ENCODE results near the gene RBM44.

DNA sequence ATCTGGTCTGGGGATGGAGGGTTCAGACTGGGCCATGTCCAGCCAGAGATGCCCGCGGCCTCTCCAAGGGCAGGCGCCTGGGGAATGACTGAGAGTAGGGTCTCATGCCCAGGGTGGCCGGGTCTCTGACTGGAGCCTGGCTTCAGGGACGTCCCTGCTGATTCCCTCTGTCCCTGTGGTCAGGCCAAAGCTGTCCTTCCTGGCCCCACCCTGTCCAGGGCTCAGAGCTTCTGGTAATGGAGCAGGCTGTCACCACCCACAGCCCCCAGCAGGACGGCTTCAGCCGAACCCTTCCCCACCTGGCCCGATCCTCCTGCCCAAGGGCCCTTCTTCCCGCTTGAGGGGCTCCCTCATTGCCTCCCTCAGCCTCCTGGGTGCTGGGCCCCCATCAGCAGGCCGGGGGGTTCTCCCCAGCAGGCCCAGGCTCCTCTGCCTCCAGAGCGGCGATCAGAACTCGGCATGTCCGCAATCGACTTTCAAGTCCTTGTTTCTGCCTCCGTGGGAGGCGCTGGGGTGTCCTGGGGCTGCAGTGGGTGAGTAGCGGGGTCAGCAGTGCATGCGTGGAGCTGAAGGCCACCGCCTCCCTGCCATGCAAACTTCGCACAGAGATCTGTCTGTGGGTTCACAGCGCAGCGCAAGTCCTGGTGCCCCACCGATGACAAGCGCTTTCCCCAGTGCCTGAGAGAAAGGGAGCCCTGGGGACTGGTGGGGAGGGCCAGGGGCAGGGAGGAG is 79.2 kb downstream of the RBM44 start:
- TF ChIP-seq EZH2 (IDR thresholded peaks at IDR 0.05; ENCODE audit: borderline replicate concordance), result no peak
- TF ChIP-seq, protein P1, sequence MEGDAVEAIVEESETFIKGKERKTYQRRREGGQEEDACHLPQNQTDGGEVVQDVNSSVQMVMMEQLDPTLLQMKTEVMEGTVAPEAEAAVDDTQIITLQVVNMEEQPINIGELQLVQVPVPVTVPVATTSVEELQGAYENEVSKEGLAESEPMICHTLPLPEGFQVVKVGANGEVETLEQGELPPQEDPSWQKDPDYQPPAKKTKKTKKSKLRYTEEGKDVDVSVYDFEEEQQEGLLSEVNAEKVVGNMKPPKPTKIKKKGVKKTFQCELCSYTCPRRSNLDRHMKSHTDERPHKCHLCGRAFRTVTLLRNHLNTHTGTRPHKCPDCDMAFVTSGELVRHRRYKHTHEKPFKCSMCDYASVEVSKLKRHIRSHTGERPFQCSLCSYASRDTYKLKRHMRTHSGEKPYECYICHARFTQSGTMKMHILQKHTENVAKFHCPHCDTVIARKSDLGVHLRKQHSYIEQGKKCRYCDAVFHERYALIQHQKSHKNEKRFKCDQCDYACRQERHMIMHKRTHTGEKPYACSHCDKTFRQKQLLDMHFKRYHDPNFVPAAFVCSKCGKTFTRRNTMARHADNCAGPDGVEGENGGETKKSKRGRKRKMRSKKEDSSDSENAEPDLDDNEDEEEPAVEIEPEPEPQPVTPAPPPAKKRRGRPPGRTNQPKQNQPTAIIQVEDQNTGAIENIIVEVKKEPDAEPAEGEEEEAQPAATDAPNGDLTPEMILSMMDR (IDR thresholded peaks at IDR 0.05; ENCODE audit: poor library complexity), result no peak
